ENCODE results near the gene RPS15.

The RPS15 gene

GRCh38 chr19:1438035-1438932, at the start of gene RPS15:
RPS15 (plus strand) TSS chr19:1438396; CDS start chr19:1438426, 30 bp downstream.
- TF ChIP-seq CTCF (IDR thresholded peaks at IDR 0.05; ENCODE audit: low read depth, low read length) = peak; percentile 91
- peak; percentile 91 for DNase-seq (ENCODE audit: extremely low read depth, low read depth)

- DNase-seq (ENCODE audit: extremely low read depth, low read depth) = no peak
- no peak for TF ChIP-seq CTCF (IDR thresholded peaks at IDR 0.05; ENCODE audit: low read depth, low read length)
These were observed 49.6 kb upstream of the RPS15 start for GRCh38 chr19:1388637-1389026.

GRCh38 chr19:1389033-1389940, 48.9 kb upstream of the RPS15 start:
- no peak for DNase-seq (ENCODE audit: extremely low read depth, low read depth)
- no peak for TF ChIP-seq CTCF (IDR thresholded peaks at IDR 0.05; ENCODE audit: low read depth, low read length)

GRCh38 chr19:1390890-1391423, 47.2 kb upstream of the RPS15 start:
- no peak for TF ChIP-seq CTCF (IDR thresholded peaks at IDR 0.05; ENCODE audit: low read depth, low read length)
- DNase-seq (ENCODE audit: extremely low read depth, low read depth) = no peak

- no peak for DNase-seq (ENCODE audit: extremely low read depth, low read depth)
- TF ChIP-seq CTCF (IDR thresholded peaks at IDR 0.05; ENCODE audit: low read depth, low read length) = no peak
These were observed 45.8 kb upstream of the RPS15 start for GRCh38 chr19:1392407-1392806.

GRCh38 chr19:1392939-1393530, 45.2 kb upstream of the RPS15 start:
- DNase-seq (ENCODE audit: extremely low read depth, low read depth) = no peak
- no peak for TF ChIP-seq CTCF (IDR thresholded peaks at IDR 0.05; ENCODE audit: low read depth, low read length)
